ENCODE measurements around the gene TMEM175. TPM values are rescaled to one million over a fixed set of nuclear protein-coding genes. Genes with fewer than 3 reads are reported as not detected.

Gene TMEM175
- total and polyA plus RNA-seq, 9 of the 15 experiments (the other 6 are each of a cell fraction or from before 2014, with no cell fraction given): 0.13 to 30.9 (median 9.4) TPM

DNA sequence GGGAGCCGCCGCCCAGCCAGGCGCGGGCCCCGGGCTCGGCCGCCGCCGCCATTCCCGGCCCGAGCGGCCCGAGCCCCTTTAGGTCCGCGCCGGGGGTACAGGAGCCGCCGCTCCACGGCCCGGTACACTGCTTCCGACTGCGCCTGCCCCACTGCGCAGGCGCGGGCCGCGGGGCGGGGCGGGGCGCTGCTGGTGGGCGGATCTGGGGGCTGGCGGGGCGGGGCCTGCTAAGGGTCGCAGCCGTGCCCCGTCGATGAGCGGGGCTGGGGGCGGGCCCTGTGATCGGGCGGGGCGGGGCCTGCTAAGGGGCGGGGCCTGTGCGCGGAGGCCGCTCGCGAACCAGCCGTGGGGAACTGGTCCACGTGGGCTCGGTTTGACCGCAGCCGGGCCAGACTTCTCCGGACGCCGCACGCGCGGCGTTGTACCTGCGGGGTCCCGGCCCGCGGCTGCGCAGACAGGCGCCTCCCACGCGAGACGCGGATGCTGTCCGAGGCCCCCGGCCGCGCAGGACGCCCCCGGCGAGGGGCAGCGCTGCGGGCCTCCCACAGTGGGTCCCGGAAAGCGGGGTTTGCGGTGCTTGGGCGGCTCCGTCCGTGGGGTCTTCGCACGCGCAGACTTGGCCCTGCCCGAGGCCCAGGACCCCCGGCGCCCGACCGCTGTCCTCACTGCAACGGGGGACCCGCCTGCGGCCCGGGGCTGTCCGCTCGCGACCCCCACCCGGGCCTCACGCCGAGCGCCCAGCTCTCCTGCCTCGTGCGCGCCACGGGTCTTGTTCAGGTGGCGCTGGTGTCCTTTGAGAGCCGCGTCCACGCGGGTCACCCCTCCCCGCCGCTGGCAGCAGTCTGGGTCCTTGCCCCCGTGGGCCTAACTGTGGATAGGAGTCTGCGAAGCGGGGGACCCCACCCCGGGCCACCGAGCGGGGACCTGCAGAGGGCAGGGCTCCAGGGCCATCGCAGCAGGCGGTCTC, 41.5 kb downstream of the TMEM175 start, which contains the start of gene DGKQ (continued):
- TF ChIP-seq, protein P1, sequence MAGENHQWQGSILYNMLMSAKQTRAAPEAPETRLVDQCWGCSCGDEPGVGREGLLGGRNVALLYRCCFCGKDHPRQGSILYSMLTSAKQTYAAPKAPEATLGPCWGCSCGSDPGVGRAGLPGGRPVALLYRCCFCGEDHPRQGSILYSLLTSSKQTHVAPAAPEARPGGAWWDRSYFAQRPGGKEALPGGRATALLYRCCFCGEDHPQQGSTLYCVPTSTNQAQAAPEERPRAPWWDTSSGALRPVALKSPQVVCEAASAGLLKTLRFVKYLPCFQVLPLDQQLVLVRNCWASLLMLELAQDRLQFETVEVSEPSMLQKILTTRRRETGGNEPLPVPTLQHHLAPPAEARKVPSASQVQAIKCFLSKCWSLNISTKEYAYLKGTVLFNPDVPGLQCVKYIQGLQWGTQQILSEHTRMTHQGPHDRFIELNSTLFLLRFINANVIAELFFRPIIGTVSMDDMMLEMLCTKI (IDR thresholded peaks at IDR 0.05; ENCODE audit: partially characterized antibody): no peak
- TF ChIP-seq ZSCAN32 (CRISPR knock-in tag; IDR thresholded peaks at IDR 0.05) (no peak), KDM5B (IDR thresholded peaks at IDR 0.05; ENCODE audit: insufficient replicate concordance, low read depth, low read length) (peak; percentile 37), HMG20B (CRISPR knock-in tag; IDR thresholded peaks at IDR 0.05) (no peak), ZZZ3 (IDR thresholded peaks at IDR 0.05) (no peak), PURB (CRISPR knock-in tag; IDR thresholded peaks at IDR 0.05; ENCODE audit: low read depth) (no peak), RBM39 (optimal IDR thresholded peaks at IDR 0.05; ENCODE audit: low read depth, low read length) (no peak), NFXL1 (CRISPR knock-in tag; IDR thresholded peaks at IDR 0.05) (no peak), ZNF431 (CRISPR knock-in tag; IDR thresholded peaks at IDR 0.05) (no peak), NR2F6 (CRISPR knock-in tag; IDR thresholded peaks at IDR 0.05) (no peak), ESRRA (IDR thresholded peaks at IDR 0.05; ENCODE audit: borderline replicate concordance, low read depth) (no peak), PHTF2 (CRISPR knock-in tag; IDR thresholded peaks at IDR 0.05) (no peak), BDP1 (IDR thresholded peaks at IDR 0.05; ENCODE audit: insufficient read depth, insufficient read length) (no peak), NCOA4 (IDR thresholded peaks at IDR 0.05; ENCODE audit: partially characterized antibody) (no peak), MCM2 (IDR thresholded peaks at IDR 0.05; ENCODE audit: low read depth) (no peak), NELFE (IDR thresholded peaks at IDR 0.05; ENCODE audit: insufficient read depth, insufficient read length) (no peak)
- TF ChIP-seq, protein P2, sequence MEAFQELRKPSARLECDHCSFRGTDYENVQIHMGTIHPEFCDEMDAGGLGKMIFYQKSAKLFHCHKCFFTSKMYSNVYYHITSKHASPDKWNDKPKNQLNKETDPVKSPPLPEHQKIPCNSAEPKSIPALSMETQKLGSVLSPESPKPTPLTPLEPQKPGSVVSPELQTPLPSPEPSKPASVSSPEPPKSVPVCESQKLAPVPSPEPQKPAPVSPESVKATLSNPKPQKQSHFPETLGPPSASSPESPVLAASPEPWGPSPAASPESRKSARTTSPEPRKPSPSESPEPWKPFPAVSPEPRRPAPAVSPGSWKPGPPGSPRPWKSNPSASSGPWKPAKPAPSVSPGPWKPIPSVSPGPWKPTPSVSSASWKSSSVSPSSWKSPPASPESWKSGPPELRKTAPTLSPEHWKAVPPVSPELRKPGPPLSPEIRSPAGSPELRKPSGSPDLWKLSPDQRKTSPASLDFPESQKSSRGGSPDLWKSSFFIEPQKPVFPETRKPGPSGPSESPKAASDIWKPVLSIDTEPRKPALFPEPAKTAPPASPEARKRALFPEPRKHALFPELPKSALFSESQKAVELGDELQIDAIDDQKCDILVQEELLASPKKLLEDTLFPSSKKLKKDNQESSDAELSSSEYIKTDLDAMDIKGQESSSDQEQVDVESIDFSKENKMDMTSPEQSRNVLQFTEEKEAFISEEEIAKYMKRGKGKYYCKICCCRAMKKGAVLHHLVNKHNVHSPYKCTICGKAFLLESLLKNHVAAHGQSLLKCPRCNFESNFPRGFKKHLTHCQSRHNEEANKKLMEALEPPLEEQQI (IDR thresholded peaks at IDR 0.05): no peak
- TF ChIP-seq, protein P3, sequence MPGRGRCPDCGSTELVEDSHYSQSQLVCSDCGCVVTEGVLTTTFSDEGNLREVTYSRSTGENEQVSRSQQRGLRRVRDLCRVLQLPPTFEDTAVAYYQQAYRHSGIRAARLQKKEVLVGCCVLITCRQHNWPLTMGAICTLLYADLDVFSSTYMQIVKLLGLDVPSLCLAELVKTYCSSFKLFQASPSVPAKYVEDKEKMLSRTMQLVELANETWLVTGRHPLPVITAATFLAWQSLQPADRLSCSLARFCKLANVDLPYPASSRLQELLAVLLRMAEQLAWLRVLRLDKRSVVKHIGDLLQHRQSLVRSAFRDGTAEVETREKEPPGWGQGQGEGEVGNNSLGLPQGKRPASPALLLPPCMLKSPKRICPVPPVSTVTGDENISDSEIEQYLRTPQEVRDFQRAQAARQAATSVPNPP (IDR thresholded peaks at IDR 0.05; ENCODE audit: borderline replicate concordance, insufficient read depth, insufficient read length): no peak
- TF ChIP-seq, protein P4, sequence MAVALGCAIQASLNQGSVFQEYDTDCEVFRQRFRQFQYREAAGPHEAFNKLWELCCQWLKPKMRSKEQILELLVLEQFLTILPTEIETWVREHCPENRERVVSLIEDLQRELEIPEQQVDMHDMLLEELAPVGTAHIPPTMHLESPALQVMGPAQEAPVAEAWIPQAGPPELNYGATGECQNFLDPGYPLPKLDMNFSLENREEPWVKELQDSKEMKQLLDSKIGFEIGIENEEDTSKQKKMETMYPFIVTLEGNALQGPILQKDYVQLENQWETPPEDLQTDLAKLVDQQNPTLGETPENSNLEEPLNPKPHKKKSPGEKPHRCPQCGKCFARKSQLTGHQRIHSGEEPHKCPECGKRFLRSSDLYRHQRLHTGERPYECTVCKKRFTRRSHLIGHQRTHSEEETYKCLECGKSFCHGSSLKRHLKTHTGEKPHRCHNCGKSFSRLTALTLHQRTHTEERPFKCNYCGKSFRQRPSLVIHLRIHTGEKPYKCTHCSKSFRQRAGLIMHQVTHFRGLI (CRISPR knock-in tag; IDR thresholded peaks at IDR 0.05): no peak

Data from K562 (cell line).